Measurements from ENCODE around the gene HLA-DOB.

DNA sequence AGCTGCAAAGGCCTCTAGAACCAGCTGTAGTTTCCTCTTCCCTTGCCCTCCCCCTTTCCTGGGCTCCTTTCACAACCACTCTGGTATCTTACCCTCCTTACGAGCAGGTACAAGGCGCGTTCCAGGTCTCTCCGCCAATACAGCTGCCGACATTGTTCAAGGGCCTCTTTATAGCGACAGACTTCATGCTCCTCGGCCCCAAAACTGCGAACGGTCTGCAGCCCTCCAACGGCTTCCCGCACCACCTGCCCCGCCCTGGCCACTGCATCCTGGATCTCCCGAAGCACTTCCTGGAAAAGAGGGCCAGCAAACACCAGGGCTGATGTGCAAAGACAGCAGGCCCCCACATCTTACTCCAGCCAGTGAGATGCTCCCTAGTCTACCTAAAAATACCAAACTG, 15.7 kb upstream of the HLA-DOB start:
- TF ChIP-seq POLR2A (IDR thresholded peaks at IDR 0.05) = no peak
- TF ChIP-seq, protein P1, sequence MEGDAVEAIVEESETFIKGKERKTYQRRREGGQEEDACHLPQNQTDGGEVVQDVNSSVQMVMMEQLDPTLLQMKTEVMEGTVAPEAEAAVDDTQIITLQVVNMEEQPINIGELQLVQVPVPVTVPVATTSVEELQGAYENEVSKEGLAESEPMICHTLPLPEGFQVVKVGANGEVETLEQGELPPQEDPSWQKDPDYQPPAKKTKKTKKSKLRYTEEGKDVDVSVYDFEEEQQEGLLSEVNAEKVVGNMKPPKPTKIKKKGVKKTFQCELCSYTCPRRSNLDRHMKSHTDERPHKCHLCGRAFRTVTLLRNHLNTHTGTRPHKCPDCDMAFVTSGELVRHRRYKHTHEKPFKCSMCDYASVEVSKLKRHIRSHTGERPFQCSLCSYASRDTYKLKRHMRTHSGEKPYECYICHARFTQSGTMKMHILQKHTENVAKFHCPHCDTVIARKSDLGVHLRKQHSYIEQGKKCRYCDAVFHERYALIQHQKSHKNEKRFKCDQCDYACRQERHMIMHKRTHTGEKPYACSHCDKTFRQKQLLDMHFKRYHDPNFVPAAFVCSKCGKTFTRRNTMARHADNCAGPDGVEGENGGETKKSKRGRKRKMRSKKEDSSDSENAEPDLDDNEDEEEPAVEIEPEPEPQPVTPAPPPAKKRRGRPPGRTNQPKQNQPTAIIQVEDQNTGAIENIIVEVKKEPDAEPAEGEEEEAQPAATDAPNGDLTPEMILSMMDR (IDR thresholded peaks at IDR 0.05 in 8 of 11, conservative IDR thresholded peaks at IDR 0.05 in 3 of 11) = no peak

Data from spleen (tissue), 7 donors.